PC-9 (cell line): ENCODE data around the gene DCTN4. TPM values are rescaled to one million over a fixed set of nuclear protein-coding genes. Genes with fewer than 3 reads are reported as not detected.

Source experiments
- BruUV-seq: library from RNA; stranded (reverse); fragments of 400-500 nt; replicated peaks from 2 replicates; lab custom pipeline; 2021; lab: Mats Ljungman, UMichigan
- CTCF ChIA-PET: fragments of 300-600 bp; sonication (Branson Sonifier 250); formaldehyde crosslinking; loops from one replicate; lab custom pipeline; 2022; ENCODE audit warnings: antibody characterized with exemption; lab: Charles Lee
- POLR2A ChIA-PET: fragments of 300-600 bp; sonication (Branson Sonifier 250); formaldehyde crosslinking; loops from one replicate; lab custom pipeline; 2022; ENCODE audit warnings: antibody characterized with exemption; ENCODE audit not compliant: unreplicated experiment; lab: Charles Lee
- DNase-seq, 2 experiments: peaks; one replicate each; pipeline versions ENCODE4 v3.0.0 to v3.0.0-alpha.2; 2015 to 2022; ENCODE audit warnings: mixed read lengths in 1 of 2
- H2AFZ ChIP-seq: fragments of 200-600 bp; sonication (generic); 2 replicates; pipeline ENCODE4 v1.8.1; 2017; ENCODE audit warnings: antibody characterized with exemption
- H3F3A ChIP-seq: fragments of 200-600 bp; sonication (generic); 2 replicates; pipeline ENCODE4 v1.8.1; 2017; ENCODE audit warnings: antibody characterized with exemption, mild to moderate bottlenecking, low read depth; ENCODE audit not compliant: insufficient read depth
- H3K27ac ChIP-seq: fragments of 200-600 bp; sonication (generic); 2 replicates; pipeline ENCODE4 v1.6.1; 2016; ENCODE audit warnings: mixed run types
- H3K27me3 ChIP-seq: fragments of 200-600 bp; sonication (generic); 2 replicates; pipeline ENCODE4 v1.6.1; 2016; ENCODE audit warnings: low read depth, mixed run types; ENCODE audit not compliant: insufficient read depth
- H3K36me3 ChIP-seq: fragments of 200-600 bp; sonication (generic); 2 replicates; pipeline ENCODE4 v1.6.1; 2016; ENCODE audit warnings: low read depth, mixed run types
- H3K4me1 ChIP-seq: fragments of 200-600 bp; sonication (generic); replicated peaks from 2 replicates; pipeline ENCODE4 v1.6.1; 2016; ENCODE audit warnings: mixed run types; ENCODE audit not compliant: insufficient read depth
- H3K4me2 ChIP-seq: fragments of 200-600 bp; sonication (generic); 2 replicates; pipeline ENCODE4 v1.6.1; 2017; ENCODE audit warnings: mixed run types
- H3K4me3 ChIP-seq: fragments of 200-600 bp; sonication (generic); 2 replicates; pipeline ENCODE4 v1.6.1; 2016; ENCODE audit warnings: mixed run types
- H3K79me2 ChIP-seq: fragments of 200-600 bp; sonication (generic); 2 replicates; pipeline ENCODE4 v1.6.1; 2017; ENCODE audit warnings: low read depth, mixed run types
- H3K9me2 ChIP-seq: fragments of 200-600 bp; sonication (generic); 2 replicates; pipeline ENCODE4 v1.8.1; 2017; ENCODE audit warnings: mild to moderate bottlenecking; ENCODE audit not compliant: insufficient read depth
- H3K9me3 ChIP-seq: fragments of 200-600 bp; sonication (generic); 2 replicates; pipeline ENCODE4 v1.8.1; 2016; ENCODE audit warnings: low read depth; ENCODE audit not compliant: insufficient read depth
- H4K20me1 ChIP-seq: fragments of 200-600 bp; sonication (generic); 2 replicates; pipeline ENCODE4 v1.8.1; 2017; ENCODE audit not compliant: insufficient read depth
- EZH2 ChIP-seq: fragments of 200-600 bp; sonication (generic); IDR thresholded peaks from 2 replicates; pipeline ENCODE4 v1.8.0; 2017; ENCODE audit warnings: antibody characterized with exemption, low read depth
- intact Hi-C: fragments of 100-400 bp; cut with micrococcal nuclease; formaldehyde crosslinking; loops from one replicate; pipeline ENCODE4 v1.10.0; 2022; ENCODE audit not compliant: unreplicated experiment
- total RNA-seq: library from RNA; stranded (reverse); gene quantifications from 2 replicates; pipeline ENCODE4 v1.2.3, GENCODE V29; 2021
- TF ChIP-seq, protein P1 (sequence below): fragments of 200-600 bp; sonication (generic); conservative IDR thresholded peaks from 2 replicates; pipeline ENCODE4 v1.6.1; 2017; ENCODE audit warnings: mixed run types, antibody characterized with exemption, mild to moderate bottlenecking, moderate library complexity

The DCTN4 gene
- total RNA-seq, 1 experiment from 2014 or later = 49.1 TPM

DNA sequence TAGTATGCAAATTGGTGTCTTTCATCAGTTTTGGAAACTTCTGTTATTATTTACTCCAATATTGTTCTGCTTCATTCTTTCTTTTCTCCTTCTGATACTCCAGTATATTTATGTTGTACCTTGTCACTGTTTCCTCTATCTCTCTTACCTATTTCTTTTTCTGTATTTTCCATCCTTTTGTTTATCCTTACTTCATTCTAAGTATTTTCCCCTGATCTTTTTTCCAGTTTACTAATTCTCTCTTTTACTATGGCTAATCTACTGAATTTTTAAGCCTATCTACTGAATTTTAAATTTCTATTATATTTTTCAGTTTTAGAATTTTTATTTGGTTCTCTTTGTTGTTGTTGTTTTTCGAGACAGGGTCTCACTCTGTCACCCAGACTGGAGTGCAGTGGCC, 27.1 kb upstream of the DCTN4 start:
- TF ChIP-seq EZH2 = no peak
- TF ChIP-seq, protein P1, sequence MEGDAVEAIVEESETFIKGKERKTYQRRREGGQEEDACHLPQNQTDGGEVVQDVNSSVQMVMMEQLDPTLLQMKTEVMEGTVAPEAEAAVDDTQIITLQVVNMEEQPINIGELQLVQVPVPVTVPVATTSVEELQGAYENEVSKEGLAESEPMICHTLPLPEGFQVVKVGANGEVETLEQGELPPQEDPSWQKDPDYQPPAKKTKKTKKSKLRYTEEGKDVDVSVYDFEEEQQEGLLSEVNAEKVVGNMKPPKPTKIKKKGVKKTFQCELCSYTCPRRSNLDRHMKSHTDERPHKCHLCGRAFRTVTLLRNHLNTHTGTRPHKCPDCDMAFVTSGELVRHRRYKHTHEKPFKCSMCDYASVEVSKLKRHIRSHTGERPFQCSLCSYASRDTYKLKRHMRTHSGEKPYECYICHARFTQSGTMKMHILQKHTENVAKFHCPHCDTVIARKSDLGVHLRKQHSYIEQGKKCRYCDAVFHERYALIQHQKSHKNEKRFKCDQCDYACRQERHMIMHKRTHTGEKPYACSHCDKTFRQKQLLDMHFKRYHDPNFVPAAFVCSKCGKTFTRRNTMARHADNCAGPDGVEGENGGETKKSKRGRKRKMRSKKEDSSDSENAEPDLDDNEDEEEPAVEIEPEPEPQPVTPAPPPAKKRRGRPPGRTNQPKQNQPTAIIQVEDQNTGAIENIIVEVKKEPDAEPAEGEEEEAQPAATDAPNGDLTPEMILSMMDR = no peak
- no peaks in the 10 kb centered on the region for H4K20me1 ChIP-seq
- ChIA-PET POLR2A (no interaction called here), CTCF (no interaction called here)
- H3F3A ChIP-seq = peaks cover 20% of the 10 kb centered on the region
- H3K9me2 ChIP-seq = no peaks in the 10 kb centered on the region
- H3K36me3 ChIP-seq = no peaks in the 10 kb centered on the region
- H3K4me1 ChIP-seq = peaks cover 45% of the 10 kb centered on the region
- no peak overlapping the region for H3K4me3 ChIP-seq
- no peak overlapping the region for H3K27ac ChIP-seq
- DNase-seq = no peak
- BruUV-seq = no TSS peak
- H2AFZ ChIP-seq = no peak overlapping the region
- intact Hi-C loops = no loop called here
- H3K9me3 ChIP-seq = no peaks in the 10 kb centered on the region
- no peaks in the 10 kb centered on the region; the same call in 1 of the 2 replicates for H3K79me2 ChIP-seq
- no peaks in the 10 kb centered on the region for H3K27me3 ChIP-seq
- no peak overlapping the region for H3K4me2 ChIP-seq

DNA sequence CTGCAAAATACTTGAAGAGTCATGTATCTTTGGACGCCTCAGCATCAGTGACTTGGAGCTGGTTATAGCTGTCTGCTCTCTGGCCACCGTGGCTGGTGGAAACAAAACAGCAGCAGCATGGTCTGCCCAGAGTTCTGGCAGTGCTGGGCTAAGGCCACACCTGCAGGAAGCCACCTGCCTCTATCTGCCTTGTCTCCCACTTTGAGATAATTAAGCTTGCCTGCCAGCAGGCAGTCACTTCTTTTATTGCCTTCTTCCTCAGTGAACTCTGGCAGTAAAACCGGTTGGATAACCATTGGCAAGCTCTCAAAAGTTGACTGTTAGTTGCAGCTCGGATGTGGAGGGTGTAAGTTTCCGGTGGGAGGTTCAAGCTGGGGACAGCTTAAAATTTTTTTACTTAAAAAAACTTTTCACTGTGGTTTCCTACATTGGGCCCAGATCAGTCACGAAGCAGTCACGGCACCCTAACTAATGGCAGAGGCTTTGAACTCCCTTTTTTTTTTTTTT, 24.7 kb upstream of the DCTN4 start:
- peaks cover 16% of the 10 kb centered on the region for H3F3A ChIP-seq
- ChIA-PET POLR2A (interaction anchor here (0.6 to 0.7 kb wide), 6 partner anchors 14 to 1565 kb away, joined by 3 to 18 read pairs (median 6); no protein-coding TSS in a partner anchor), CTCF (interaction anchor here (0.5 to 1.4 kb wide), 3 partner anchors 18 to 222 kb away, joined by 3 to 16 read pairs (median 8); no protein-coding TSS in a partner anchor)
- H3K9me2 ChIP-seq = no peaks in the 10 kb centered on the region
- H3K4me3 ChIP-seq = no peak overlapping the region; the same call in 1 of the 2 replicates
- no peaks in the 10 kb centered on the region; the same call in 1 of the 2 replicates for H3K79me2 ChIP-seq
- H3K4me2 ChIP-seq = peak overlapping the region; percentile 52
- peak overlapping the region; percentile 35 for H3K27ac ChIP-seq
- H3K36me3 ChIP-seq = no peaks in the 10 kb centered on the region
- H3K4me1 ChIP-seq = peaks cover 34% of the 10 kb centered on the region
- no TSS peak for BruUV-seq
- H2AFZ ChIP-seq = no peak overlapping the region
- TF ChIP-seq EZH2 = no peak
- TF ChIP-seq, protein P1 = no peak
- intact Hi-C loops = loop anchor here (1.0 to 5.0 kb wide), 2 partner anchors 25 to 221 kb away; no protein-coding TSS in a partner anchor
- no peaks in the 10 kb centered on the region for H4K20me1 ChIP-seq
- peak; percentile 75 to 87 for DNase-seq
- no peaks in the 10 kb centered on the region for H3K27me3 ChIP-seq
- no peaks in the 10 kb centered on the region for H3K9me3 ChIP-seq

DNA sequence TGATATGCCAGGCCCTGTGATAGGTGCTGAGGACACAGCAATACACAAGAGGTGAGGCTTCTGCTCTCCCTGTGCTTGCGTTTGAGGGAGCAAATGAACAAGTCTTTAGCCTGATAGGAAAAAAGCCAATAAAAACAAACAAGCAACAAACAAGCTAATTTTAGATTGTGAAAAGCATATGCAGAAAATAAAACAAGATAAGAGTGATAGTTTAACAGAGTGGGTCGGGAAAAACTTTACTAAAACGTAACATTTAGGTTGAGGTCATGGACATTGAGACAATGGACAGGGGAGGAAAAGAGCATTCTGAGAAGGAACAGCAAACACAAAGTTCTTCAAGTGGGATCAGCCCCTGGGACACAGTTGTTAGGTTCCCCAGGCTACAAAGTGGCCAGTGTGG, 24.0 kb upstream of the DCTN4 start:
- Histone ChIP-seq H3K4me3 (no peak overlapping the region), H3K9me2 (no peaks in the 10 kb centered on the region), H3K4me1 (peaks cover 36% of the 10 kb centered on the region), H3K4me2 (peak overlapping the region; percentile 52), H3F3A (peaks cover 16% of the 10 kb centered on the region), H3K9me3 (no peaks in the 10 kb centered on the region), H2AFZ (no peak overlapping the region), H3K36me3 (no peaks in the 10 kb centered on the region), H3K27ac (peak overlapping the region; percentile 35; the same call in 1 of the 2 replicates), H4K20me1 (no peaks in the 10 kb centered on the region), H3K79me2 (no peaks in the 10 kb centered on the region; the same call in 1 of the 2 replicates), H3K27me3 (no peaks in the 10 kb centered on the region)
- intact Hi-C loops = loop anchor here (1.0 to 5.0 kb wide), 2 partner anchors 25 to 221 kb away; no protein-coding TSS in a partner anchor
- no peak for TF ChIP-seq EZH2
- TF ChIP-seq, protein P1 = no peak
- ChIA-PET CTCF (interaction anchor here (1.4 kb wide), 1 partner anchor 19 kb away, joined by 16 read pairs; no protein-coding TSS in a partner anchor), POLR2A (interaction anchor here (0.6 kb wide), 1 partner anchor 13 kb away, joined by 5 read pairs; no protein-coding TSS in a partner anchor)
- no TSS peak for BruUV-seq
- DNase-seq = no peak
